ENCODE data around the gene NRG3. TPM values are rescaled to one million over a fixed set of nuclear protein-coding genes. Genes with fewer than 3 reads are reported as not detected.

The NRG3 gene
- total RNA-seq, 1 experiment from 2014 or later, result 0.66 TPM

DNA sequence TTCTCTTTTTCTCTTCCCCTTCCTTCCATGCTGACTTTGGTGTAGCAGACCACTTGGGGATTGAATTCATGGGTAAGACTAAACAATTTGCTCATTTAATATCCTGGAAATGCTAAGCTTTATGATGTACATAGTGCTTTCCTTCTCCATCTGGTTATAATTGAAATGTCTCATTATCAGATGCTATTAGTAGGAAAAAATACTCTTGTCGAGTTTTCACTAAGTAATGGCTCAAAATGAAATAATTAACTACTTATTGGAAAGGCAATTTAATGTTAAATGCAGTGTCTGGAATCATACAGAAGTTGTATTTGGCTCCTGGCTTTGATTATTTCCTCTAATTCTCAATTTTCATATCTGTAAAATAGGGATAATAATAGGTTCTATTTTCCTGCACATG is 990.4 kb downstream of the NRG3 start:
- intact Hi-C loops (cut with micrococcal nuclease; ENCODE audit: unreplicated experiment), result no loop called here
- TF ChIP-seq CTCF (IDR thresholded peaks at IDR 0.05; ENCODE audit: insufficient read depth in 1 of 2, low read depth in 1 of 2, low read length in 1 of 2, severe bottlenecking in 1 of 2, unreplicated experiment in 1 of 2), result no peak
- Mint-ChIP-seq H3K27me3 (ENCODE audit: insufficient read depth, unreplicated experiment) (no peaks in the 10 kb centered on the region), H3K9me3 (ENCODE audit: unreplicated experiment) (peaks cover 12% of the 10 kb centered on the region), H3K27ac (ENCODE audit: unreplicated experiment) (no peak overlapping the region), H3K36me3 (ENCODE audit: insufficient read depth, unreplicated experiment) (no peaks in the 10 kb centered on the region), H3K4me3 (ENCODE audit: unreplicated experiment) (no peak overlapping the region), H3K4me1 (ENCODE audit: low read depth, unreplicated experiment) (no peaks in the 10 kb centered on the region)
- no TSS peak for BruUV-seq (replicated peaks)
- no peaks in the 10 kb centered on the region for H3K9me3 ChIP-seq
- no peaks in the 10 kb centered on the region for H3K27me3 ChIP-seq (replicated peaks; ENCODE audit: control insufficient read depth, insufficient read depth, low read length)
- ChIA-PET POLR2A (no interaction called here), CTCF (no interaction called here)
- H3K4me1 ChIP-seq, result no peaks in the 10 kb centered on the region
- H3K4me3 ChIP-seq (ENCODE audit: low read depth, low read length), result no peak overlapping the region
- no peak for DNase-seq
- no peaks in the 10 kb centered on the region for H3K36me3 ChIP-seq (ENCODE audit: control insufficient read depth, insufficient read depth, low read length)

DNA sequence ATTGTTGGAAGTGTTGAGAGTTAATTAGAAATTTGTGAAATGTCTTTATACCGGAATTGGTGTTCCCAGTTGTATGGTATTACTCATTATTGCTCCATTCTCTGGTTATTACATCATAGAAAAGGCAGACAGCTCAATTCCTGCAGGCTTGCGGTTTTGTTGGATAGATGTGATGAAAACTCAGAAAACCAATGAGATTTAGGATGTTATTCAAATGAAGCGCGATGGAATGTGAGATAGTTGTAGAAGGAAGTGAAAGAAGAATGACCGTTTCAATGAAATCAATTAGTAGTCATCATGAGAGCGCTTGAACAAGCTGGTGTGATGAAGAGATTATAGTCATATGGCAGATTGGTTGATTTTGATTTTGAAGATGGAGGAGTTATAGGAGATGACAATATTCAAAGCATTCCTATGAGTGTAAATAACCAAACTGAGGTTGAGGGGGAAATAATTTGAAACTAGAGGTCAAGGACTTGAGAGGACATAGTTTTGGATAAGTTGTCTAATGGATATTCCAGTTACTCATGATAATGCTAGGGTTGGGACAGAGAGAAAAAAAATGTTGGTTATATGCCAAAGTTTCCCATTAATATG is 991.5 kb downstream of the NRG3 start:
- DNase-seq, result no peak
- CTCF ChIA-PET, result no interaction called here
- Mint-ChIP-seq H3K9me3 (ENCODE audit: unreplicated experiment) (peaks cover 12% of the 10 kb centered on the region), H3K4me1 (ENCODE audit: low read depth, unreplicated experiment) (no peaks in the 10 kb centered on the region), H3K27me3 (ENCODE audit: insufficient read depth, unreplicated experiment) (no peaks in the 10 kb centered on the region), H3K36me3 (ENCODE audit: insufficient read depth, unreplicated experiment) (no peaks in the 10 kb centered on the region), H3K27ac (ENCODE audit: unreplicated experiment) (no peak overlapping the region), H3K4me3 (ENCODE audit: unreplicated experiment) (no peak overlapping the region)
- H3K4me1 ChIP-seq, result no peaks in the 10 kb centered on the region
- no peaks in the 10 kb centered on the region for H3K36me3 ChIP-seq (ENCODE audit: control insufficient read depth, insufficient read depth, low read length)
- no peak overlapping the region for H3K4me3 ChIP-seq (ENCODE audit: low read depth, low read length)
- no peaks in the 10 kb centered on the region for H3K27me3 ChIP-seq (replicated peaks; ENCODE audit: control insufficient read depth, insufficient read depth, low read length)
- H3K9me3 ChIP-seq, result no peaks in the 10 kb centered on the region
- BruUV-seq (replicated peaks), result no TSS peak
- no peak for TF ChIP-seq CTCF (IDR thresholded peaks at IDR 0.05; ENCODE audit: insufficient read depth in 1 of 2, low read depth in 1 of 2, low read length in 1 of 2, severe bottlenecking in 1 of 2, unreplicated experiment in 1 of 2)
- intact Hi-C loops (cut with micrococcal nuclease; ENCODE audit: unreplicated experiment), result no loop called here
- POLR2A ChIA-PET, result no interaction called here

- intact Hi-C loops (cut with micrococcal nuclease; ENCODE audit: unreplicated experiment), result no loop called here
- DNase-seq, result no peak
- H3K36me3 ChIP-seq (ENCODE audit: control insufficient read depth, insufficient read depth, low read length), result no peaks in the 10 kb centered on the region
- no peaks in the 10 kb centered on the region for H3K4me1 Mint-ChIP-seq (ENCODE audit: low read depth, unreplicated experiment)
- no peak for TF ChIP-seq CTCF (IDR thresholded peaks at IDR 0.05; ENCODE audit: insufficient read depth in 1 of 2, low read depth in 1 of 2, low read length in 1 of 2, severe bottlenecking in 1 of 2, unreplicated experiment in 1 of 2)
- H3K4me1 ChIP-seq, result no peaks in the 10 kb centered on the region
- H3K27me3 Mint-ChIP-seq (ENCODE audit: insufficient read depth, unreplicated experiment), result no peaks in the 10 kb centered on the region
- H3K9me3 ChIP-seq, result no peaks in the 10 kb centered on the region
- no peak overlapping the region for H3K4me3 Mint-ChIP-seq (ENCODE audit: unreplicated experiment)
- no TSS peak for BruUV-seq (replicated peaks)
- CTCF ChIA-PET, result no interaction called here
- POLR2A ChIA-PET, result no interaction called here
- H3K27me3 ChIP-seq (replicated peaks; ENCODE audit: control insufficient read depth, insufficient read depth, low read length), result no peaks in the 10 kb centered on the region
- H3K27ac Mint-ChIP-seq (ENCODE audit: unreplicated experiment), result no peak overlapping the region
- no peak overlapping the region for H3K4me3 ChIP-seq (ENCODE audit: low read depth, low read length)
- H3K36me3 Mint-ChIP-seq (ENCODE audit: insufficient read depth, unreplicated experiment), result no peaks in the 10 kb centered on the region
- H3K9me3 Mint-ChIP-seq (ENCODE audit: unreplicated experiment), result peaks cover 12% of the 10 kb centered on the region
Measured at GRCh38 chr10:82867056-82867455, 992.1 kb downstream of the NRG3 start.

Measured in Caco-2 (cell line).